ENCODE data around the gene ITGA5.

Gene ITGA5

DNA sequence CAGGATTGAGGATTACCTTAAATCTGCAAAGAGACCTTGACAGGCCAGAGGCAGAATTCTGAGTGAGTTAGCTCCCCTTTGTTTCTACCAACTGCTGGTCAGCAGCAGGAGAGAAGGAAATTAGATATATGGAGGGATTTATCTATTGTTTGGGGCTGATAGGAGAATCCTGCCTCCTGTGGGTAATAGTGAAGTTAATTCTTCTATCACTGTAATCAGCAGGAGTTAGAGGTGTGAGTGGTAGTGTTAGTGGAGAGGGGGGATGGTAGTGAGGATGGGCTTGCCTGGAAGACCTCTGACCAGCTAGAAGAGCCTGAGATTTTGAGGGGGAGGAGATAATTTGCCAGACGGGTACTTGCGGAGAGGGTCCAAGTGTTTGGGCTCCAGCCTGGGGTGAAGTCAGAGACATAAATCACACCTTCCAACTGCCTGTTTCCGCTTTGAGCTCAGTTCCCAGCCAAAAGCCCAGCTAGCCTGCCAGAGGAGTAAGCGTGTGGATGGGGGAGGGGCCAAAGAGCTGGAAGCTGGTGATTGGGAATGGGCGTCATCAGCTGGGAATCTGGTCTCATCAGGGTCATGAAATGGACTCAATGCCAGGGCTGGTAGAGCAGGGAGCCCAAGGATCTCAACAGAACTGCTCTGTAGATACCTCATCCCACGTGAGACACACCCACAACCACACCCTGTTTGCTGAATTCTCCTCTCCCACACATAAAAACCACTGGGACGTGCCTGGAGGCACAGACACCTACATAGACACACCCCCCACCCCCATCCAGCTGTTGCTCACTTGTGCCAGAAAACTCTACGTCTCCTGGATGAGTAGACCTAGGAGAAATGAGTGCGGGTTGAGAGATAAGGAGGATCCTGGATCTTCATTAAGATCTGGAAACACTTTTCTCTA, 13.1 kb upstream of the ITGA5 start:
- Histone ChIP-seq H3K79me2 (ENCODE audit: control insufficient read depth, low read length) (no peaks in the 10 kb centered on the region), H3K9me2 (replicated peaks; ENCODE audit: control insufficient read depth, low read length) (no peaks in the 10 kb centered on the region), H3F3A (ENCODE audit: control insufficient read depth, insufficient read depth) (no peaks in the 10 kb centered on the region), H3K4me2 (ENCODE audit: low read length) (no peak overlapping the region), H3K36me3 (ENCODE audit: control insufficient read depth, low read length) (no peaks in the 10 kb centered on the region), H4K20me1 (ENCODE audit: control insufficient read depth, insufficient read depth, low read depth, low read length) (no peaks in the 10 kb centered on the region), H3K4me3 (ENCODE audit: low read length) (no peak overlapping the region), H3K27ac (ENCODE audit: low read depth, low read length) (no peak overlapping the region), H3K4me1 (ENCODE audit: control insufficient read depth, low read length) (no peaks in the 10 kb centered on the region), H3K9me3 (ENCODE audit: control insufficient read depth, insufficient read depth, low read length) (no peaks in the 10 kb centered on the region), H3K27me3 (ENCODE audit: control insufficient read depth, low read length) (peaks cover 56% of the 10 kb centered on the region)
- TF ChIP-seq, protein P1, sequence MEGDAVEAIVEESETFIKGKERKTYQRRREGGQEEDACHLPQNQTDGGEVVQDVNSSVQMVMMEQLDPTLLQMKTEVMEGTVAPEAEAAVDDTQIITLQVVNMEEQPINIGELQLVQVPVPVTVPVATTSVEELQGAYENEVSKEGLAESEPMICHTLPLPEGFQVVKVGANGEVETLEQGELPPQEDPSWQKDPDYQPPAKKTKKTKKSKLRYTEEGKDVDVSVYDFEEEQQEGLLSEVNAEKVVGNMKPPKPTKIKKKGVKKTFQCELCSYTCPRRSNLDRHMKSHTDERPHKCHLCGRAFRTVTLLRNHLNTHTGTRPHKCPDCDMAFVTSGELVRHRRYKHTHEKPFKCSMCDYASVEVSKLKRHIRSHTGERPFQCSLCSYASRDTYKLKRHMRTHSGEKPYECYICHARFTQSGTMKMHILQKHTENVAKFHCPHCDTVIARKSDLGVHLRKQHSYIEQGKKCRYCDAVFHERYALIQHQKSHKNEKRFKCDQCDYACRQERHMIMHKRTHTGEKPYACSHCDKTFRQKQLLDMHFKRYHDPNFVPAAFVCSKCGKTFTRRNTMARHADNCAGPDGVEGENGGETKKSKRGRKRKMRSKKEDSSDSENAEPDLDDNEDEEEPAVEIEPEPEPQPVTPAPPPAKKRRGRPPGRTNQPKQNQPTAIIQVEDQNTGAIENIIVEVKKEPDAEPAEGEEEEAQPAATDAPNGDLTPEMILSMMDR (IDR thresholded peaks at IDR 0.05; ENCODE audit: low read depth, low read length, poor library complexity, severe bottlenecking), result no peak
- no peak for TF ChIP-seq EZH2phosphoT487 (IDR thresholded peaks at IDR 0.05; ENCODE audit: borderline replicate concordance, low read length)

DNA sequence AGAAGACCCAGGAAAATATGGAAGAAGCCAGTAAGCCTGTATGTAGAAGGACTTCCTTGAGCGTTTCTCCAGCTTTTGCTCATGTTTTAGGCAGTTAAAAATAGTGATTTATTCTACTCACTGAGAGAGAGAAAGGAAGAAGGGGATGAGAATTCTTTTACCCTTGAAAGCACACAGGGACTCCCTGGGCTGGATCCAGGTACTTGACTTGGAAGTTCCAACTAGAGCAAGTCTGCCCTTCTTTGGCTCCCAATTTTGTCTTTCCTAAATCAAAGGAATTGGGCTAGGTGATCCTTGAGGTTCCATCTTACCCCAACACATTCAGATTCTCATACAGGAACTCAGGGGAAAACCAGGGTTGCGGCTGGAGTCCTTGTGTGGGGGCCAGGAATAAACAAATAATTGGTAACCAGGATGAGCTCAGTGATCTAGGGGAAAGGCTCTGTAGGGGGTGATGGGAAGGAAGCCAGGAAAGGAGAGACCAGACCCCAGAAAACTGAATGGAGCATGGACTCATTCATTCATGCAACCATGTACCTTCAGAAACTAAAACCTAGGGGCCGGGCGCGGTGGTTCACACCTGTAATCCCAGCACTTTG, 11.5 kb upstream of the ITGA5 start:
- H4K20me1 ChIP-seq (ENCODE audit: control insufficient read depth, insufficient read depth, low read depth, low read length), result no peaks in the 10 kb centered on the region
- no peak overlapping the region for H3K4me3 ChIP-seq (ENCODE audit: low read length)
- TF ChIP-seq, protein P1 (IDR thresholded peaks at IDR 0.05; ENCODE audit: low read depth, low read length, poor library complexity, severe bottlenecking), result no peak
- no peaks in the 10 kb centered on the region for H3K9me2 ChIP-seq (replicated peaks; ENCODE audit: control insufficient read depth, low read length)
- H3K79me2 ChIP-seq (ENCODE audit: control insufficient read depth, low read length), result no peaks in the 10 kb centered on the region
- no peaks in the 10 kb centered on the region for H3F3A ChIP-seq (ENCODE audit: control insufficient read depth, insufficient read depth)
- no peaks in the 10 kb centered on the region for H3K9me3 ChIP-seq (ENCODE audit: control insufficient read depth, insufficient read depth, low read length)
- no peak overlapping the region for H3K27ac ChIP-seq (ENCODE audit: low read depth, low read length)
- no peaks in the 10 kb centered on the region for H3K36me3 ChIP-seq (ENCODE audit: control insufficient read depth, low read length)
- H3K27me3 ChIP-seq (ENCODE audit: control insufficient read depth, low read length), result peaks cover 63% of the 10 kb centered on the region
- H3K4me2 ChIP-seq (ENCODE audit: low read length), result no peak overlapping the region
- no peaks in the 10 kb centered on the region for H3K4me1 ChIP-seq (ENCODE audit: control insufficient read depth, low read length)

GRCh38 chr12:54429014-54429471, 10.0 kb upstream of the ITGA5 start:
- no peaks in the 10 kb centered on the region for H3K79me2 ChIP-seq (ENCODE audit: control insufficient read depth, low read length)
- no peak overlapping the region for H3K4me2 ChIP-seq (ENCODE audit: low read length)
- H4K20me1 ChIP-seq (ENCODE audit: control insufficient read depth, insufficient read depth, low read depth, low read length), result no peaks in the 10 kb centered on the region
- no peak for TF ChIP-seq EZH2phosphoT487 (IDR thresholded peaks at IDR 0.05; ENCODE audit: borderline replicate concordance, low read length)
- TF ChIP-seq, protein P1 (IDR thresholded peaks at IDR 0.05; ENCODE audit: low read depth, low read length, poor library complexity, severe bottlenecking), result no peak
- no peaks in the 10 kb centered on the region for H3K9me3 ChIP-seq (ENCODE audit: control insufficient read depth, insufficient read depth, low read length)
- no peaks in the 10 kb centered on the region for H3K9me2 ChIP-seq (replicated peaks; ENCODE audit: control insufficient read depth, low read length)
- H3K27ac ChIP-seq (ENCODE audit: low read depth, low read length), result no peak overlapping the region
- no peaks in the 10 kb centered on the region for H3F3A ChIP-seq (ENCODE audit: control insufficient read depth, insufficient read depth)
- H3K27me3 ChIP-seq (ENCODE audit: control insufficient read depth, low read length), result peaks cover 74% of the 10 kb centered on the region
- H3K4me3 ChIP-seq (ENCODE audit: low read length), result no peak overlapping the region
- H3K4me1 ChIP-seq (ENCODE audit: control insufficient read depth, low read length), result no peaks in the 10 kb centered on the region
- H3K36me3 ChIP-seq (ENCODE audit: control insufficient read depth, low read length), result no peaks in the 10 kb centered on the region
